Peyer's patch (tissue), 4 donors: ENCODE results near the gene FAM229A. TPM values are rescaled to one million over a fixed set of nuclear protein-coding genes. Genes with fewer than 3 reads are reported as not detected.

Source experiments
- DNase-seq, 3 donors: peaks; one replicate each; pipeline ENCODE4 v3.0.0-alpha.2; 2017 to 2019
- H3K27ac ChIP-seq, 4 donors: fragments of 200-600 bp; sonication (generic); one replicate each; pipeline ENCODE4 v1.5.1; 2016 to 2019
- H3K27me3 ChIP-seq, 2 donors: fragments of 200-600 bp; sonication (generic); one replicate each; pipeline ENCODE4 v1.5.1; 2019
- H3K36me3 ChIP-seq, 3 donors: fragments of 200-600 bp; sonication (generic); one replicate each; pipeline ENCODE4 v1.5.1; 2016 to 2019
- H3K4me1 ChIP-seq, 4 donors: fragments of 200-600 bp; sonication (generic); one replicate each; pipeline ENCODE4 v1.5.1; 2016 to 2019
- H3K4me3 ChIP-seq, 4 donors: fragments of 200-600 bp; sonication (generic); 1 replicate in 3 of 4; 2 replicates in 1 of 4; pipeline ENCODE4 v1.5.1; 2016 to 2019; ENCODE audit warnings: mild to moderate bottlenecking in 1 of 4
- H3K9me3 ChIP-seq, 4 donors: fragments of 200-600 bp; sonication (generic); one replicate each; pipeline ENCODE4 v1.5.1; 2016 to 2019; ENCODE audit warnings: mild to moderate bottlenecking in 1 of 4
- POLR2A ChIP-seq, 2 donors: fragments of 450-650 bp; IDR thresholded peaks; one replicate each; pipeline ENCODE4 v1.5.1; 2017; ENCODE audit warnings: antibody characterized with exemption in 2 of 2, mild to moderate bottlenecking in 2 of 2, moderate library complexity in 2 of 2
- total RNA-seq, 4 donors: library from RNA; depleted of rRNA; stranded (reverse); fragments of >200 nt; gene quantifications; one replicate each; pipeline ENCODE4 v1.1.0, GENCODE V29; 2016
- TF ChIP-seq, protein P1 (sequence below), 6 experiments: fragments of 450-650 bp in 4 of 6; fragments of 200-600 bp in 2 of 6; sonication (generic) in 1 of 6; IDR thresholded peaks; one replicate each; pipeline ENCODE4 v1.5.1; 2017 to 2019; ENCODE audit warnings: antibody characterized with exemption in 6 of 6, mild to moderate bottlenecking in 3 of 6, moderate library complexity in 1 of 6

Gene FAM229A
- total RNA-seq, 4 donors from 2014 or later: 15.7 to 44.5 (median 25.6) TPM

GRCh38 chr1:32311709-32312393, 50.4 kb downstream of the FAM229A start:
- peaks cover 0 to 41% (median 0%) of the 10 kb centered on the region in 4 donors for H3K4me1 ChIP-seq
- H3K9me3 ChIP-seq: no peaks in the 10 kb centered on the region
- no peak for DNase-seq
- peaks cover 0 to 3% (median 0%) of the 10 kb centered on the region in 3 donors for H3K36me3 ChIP-seq
- no peak overlapping the region for H3K4me3 ChIP-seq
- TF ChIP-seq, protein P1, sequence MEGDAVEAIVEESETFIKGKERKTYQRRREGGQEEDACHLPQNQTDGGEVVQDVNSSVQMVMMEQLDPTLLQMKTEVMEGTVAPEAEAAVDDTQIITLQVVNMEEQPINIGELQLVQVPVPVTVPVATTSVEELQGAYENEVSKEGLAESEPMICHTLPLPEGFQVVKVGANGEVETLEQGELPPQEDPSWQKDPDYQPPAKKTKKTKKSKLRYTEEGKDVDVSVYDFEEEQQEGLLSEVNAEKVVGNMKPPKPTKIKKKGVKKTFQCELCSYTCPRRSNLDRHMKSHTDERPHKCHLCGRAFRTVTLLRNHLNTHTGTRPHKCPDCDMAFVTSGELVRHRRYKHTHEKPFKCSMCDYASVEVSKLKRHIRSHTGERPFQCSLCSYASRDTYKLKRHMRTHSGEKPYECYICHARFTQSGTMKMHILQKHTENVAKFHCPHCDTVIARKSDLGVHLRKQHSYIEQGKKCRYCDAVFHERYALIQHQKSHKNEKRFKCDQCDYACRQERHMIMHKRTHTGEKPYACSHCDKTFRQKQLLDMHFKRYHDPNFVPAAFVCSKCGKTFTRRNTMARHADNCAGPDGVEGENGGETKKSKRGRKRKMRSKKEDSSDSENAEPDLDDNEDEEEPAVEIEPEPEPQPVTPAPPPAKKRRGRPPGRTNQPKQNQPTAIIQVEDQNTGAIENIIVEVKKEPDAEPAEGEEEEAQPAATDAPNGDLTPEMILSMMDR (IDR thresholded peaks at IDR 0.05): no peak
- TF ChIP-seq POLR2A (IDR thresholded peaks at IDR 0.05): no peak
- H3K27ac ChIP-seq: no peak overlapping the region
- H3K27me3 ChIP-seq: no peaks in the 10 kb centered on the region

Other genes starting within 250 kb of the FAM229A start
- gene TXLNA, start 182.8 kb downstream of the FAM229A start, total RNA-seq: 10 to 100 TPM; 27.1 to 46.2 (median 31.0) TPM
- gene CCDC28B, start 161.9 kb downstream of the FAM229A start, total RNA-seq: 1 to 10 TPM in 2 of 4 donors, not detected in 2; 1.1 to 2.4 TPM
- 1 to 10 TPM in 3 of 4 donors, under 1 TPM in 1; 0.88 to 8.3 (median 2.6) TPM for gene IQCC, start 156.8 kb downstream of the FAM229A start, total RNA-seq
- under 1 TPM in 1 of 4 donors, not detected in 3; 0.85 TPM for gene DCDC2B, start 153.4 kb downstream of the FAM229A start, total RNA-seq
- 10 to 100 TPM; 15.9 to 47.0 (median 25.4) TPM for gene TMEM234, start 140.1 kb downstream of the FAM229A start, total RNA-seq
- gene EIF3I, start 140.1 kb downstream of the FAM229A start, total RNA-seq: 100 to 1,000 TPM in 1 of 4 donors, 10 to 100 TPM in 3; 76.1 to 105 (median 84.7) TPM
- gene FAM167B, start 115.3 kb downstream of the FAM229A start, total RNA-seq: 1 to 10 TPM in 2 of 4 donors, not detected in 2; 4.1 to 5.1 TPM
- gene LCK, start 111.2 kb downstream of the FAM229A start, total RNA-seq: 10 to 100 TPM in 2 of 4 donors, 1 to 10 TPM in 2; 8.6 to 59.4 (median 12.4) TPM
- gene HDAC1, start 70.4 kb downstream of the FAM229A start, total RNA-seq: 100 to 1,000 TPM in 3 of 4 donors, 10 to 100 TPM in 1; 93.0 to 147 (median 122) TPM
- gene MARCKSL1, start 26.3 kb downstream of the FAM229A start, total RNA-seq: 10 to 100 TPM; 19.1 to 51.2 (median 35.9) TPM
- gene TSSK3, start 54 bp upstream of the FAM229A start, total RNA-seq: 1 to 10 TPM in 1 of 4 donors, not detected in 3; 5.2 TPM
- gene BSDC1, start 32.0 kb upstream of the FAM229A start, total RNA-seq: 100 to 1,000 TPM in 3 of 4 donors, 10 to 100 TPM in 1; 89.1 to 140 (median 109) TPM
- gene ZBTB8B, start 102.6 kb upstream of the FAM229A start, total RNA-seq: under 1 TPM in 2 of 4 donors, not detected in 2; 0.13 to 0.19 TPM
- 1 to 10 TPM; 2.3 to 5.8 (median 4.7) TPM for gene ZBTB8A, start 176.9 kb upstream of the FAM229A start, total RNA-seq